ENCODE results near the gene PLXNA4.

PLXNA4 gene

DNA sequence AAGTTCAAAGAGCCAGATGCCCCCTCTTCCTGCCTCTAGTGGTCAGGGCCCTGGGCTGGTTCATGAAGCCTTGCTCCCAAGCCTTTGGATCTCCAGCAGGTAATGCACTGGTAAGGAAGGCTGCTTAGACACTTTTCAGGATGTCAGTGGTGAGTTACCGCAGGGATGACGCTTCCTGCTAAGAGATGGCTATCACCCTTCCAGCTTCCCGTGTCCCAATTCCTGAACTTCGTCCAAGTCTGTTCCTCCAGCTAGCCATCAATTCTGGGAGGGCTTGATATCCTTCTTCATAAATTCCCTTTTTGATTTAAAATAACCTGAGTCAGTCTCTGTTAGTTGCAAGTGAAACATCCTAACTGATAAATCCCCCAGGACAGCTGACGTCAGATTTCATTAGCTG lies 221.2 kb downstream of the PLXNA4 start:
- Histone ChIP-seq H2BK120ac (ENCODE audit: low read depth, low read length) (no peak overlapping the region), H4K5ac (ENCODE audit: low read length) (no peak overlapping the region), H3K27ac (ENCODE audit: low read depth, low read length) (no peak overlapping the region), H3K79me1 (ENCODE audit: low read length) (no peaks in the 10 kb centered on the region), H3K4me2 (ENCODE audit: low read length) (no peak overlapping the region), H2BK5ac (ENCODE audit: low read length) (no peak overlapping the region), H3K23ac (ENCODE audit: low read length) (no peak overlapping the region), H3K4ac (ENCODE audit: low read depth, low read length) (no peak overlapping the region), H3K9ac (ENCODE audit: low read length) (no peak overlapping the region), H4K8ac (ENCODE audit: low read depth, low read length) (no peak overlapping the region), H3K36me3 (ENCODE audit: control insufficient read depth, insufficient read depth, low read length) (no peaks in the 10 kb centered on the region), H3K79me2 (ENCODE audit: control insufficient read depth, insufficient read depth, low read length) (no peaks in the 10 kb centered on the region), H2AK5ac (ENCODE audit: low read length) (no peak overlapping the region), H3K56ac (ENCODE audit: low read length) (no peak overlapping the region), H3K4me1 (ENCODE audit: control insufficient read depth, low read depth, low read length) (no peaks in the 10 kb centered on the region), H3K18ac (ENCODE audit: low read length) (no peak overlapping the region), H3K4me3 (ENCODE audit: low read length) (no peak overlapping the region), H3K27me3 (ENCODE audit: insufficient read depth, low read length, poor library complexity) (no peaks in the 10 kb centered on the region), H2BK15ac (replicated peaks; ENCODE audit: low read depth) (no peak overlapping the region)
- no CpG with 5 or more reads among the region's 5 CpGs for WGBS (ENCODE audit: extremely low coverage, insufficient coverage, low lambda C conversion rate)
- DNase-seq = no peak

DNA sequence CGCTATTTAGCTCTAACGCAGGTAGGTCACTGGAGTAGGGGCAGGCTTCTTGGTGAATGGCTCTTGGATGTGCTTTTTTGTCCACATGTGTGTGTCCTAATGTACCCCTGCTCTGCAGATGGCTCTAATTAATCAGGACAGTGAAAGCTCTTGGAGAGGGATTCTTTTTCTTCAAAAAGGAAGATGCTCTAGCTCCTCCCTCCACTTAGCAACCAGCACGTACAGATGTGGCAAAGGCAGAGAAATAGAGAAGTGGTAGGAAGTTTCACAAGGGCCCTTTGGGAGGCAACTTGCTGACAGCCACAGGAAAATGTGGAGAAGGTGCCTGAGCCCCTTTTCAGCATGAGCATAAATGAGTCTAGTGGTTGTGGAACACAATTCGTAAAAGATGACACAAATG lies 221.7 kb downstream of the PLXNA4 start:
- Histone ChIP-seq H3K27ac (ENCODE audit: low read depth, low read length) (no peak overlapping the region), H3K4ac (ENCODE audit: low read depth, low read length) (no peak overlapping the region), H3K23ac (ENCODE audit: low read length) (no peak overlapping the region), H4K8ac (ENCODE audit: low read depth, low read length) (no peak overlapping the region), H3K4me2 (ENCODE audit: low read length) (no peak overlapping the region), H3K27me3 (ENCODE audit: insufficient read depth, low read length, poor library complexity) (no peaks in the 10 kb centered on the region), H3K79me2 (ENCODE audit: control insufficient read depth, insufficient read depth, low read length) (no peaks in the 10 kb centered on the region), H2BK15ac (replicated peaks; ENCODE audit: low read depth) (no peak overlapping the region), H3K4me3 (ENCODE audit: low read length) (no peak overlapping the region), H3K56ac (ENCODE audit: low read length) (no peak overlapping the region), H2AK5ac (ENCODE audit: low read length) (no peak overlapping the region), H2BK5ac (ENCODE audit: low read length) (no peak overlapping the region), H4K5ac (ENCODE audit: low read length) (no peak overlapping the region), H3K36me3 (ENCODE audit: control insufficient read depth, insufficient read depth, low read length) (no peaks in the 10 kb centered on the region), H3K9ac (ENCODE audit: low read length) (no peak overlapping the region), H3K79me1 (ENCODE audit: low read length) (no peaks in the 10 kb centered on the region), H3K4me1 (ENCODE audit: control insufficient read depth, low read depth, low read length) (no peaks in the 10 kb centered on the region), H3K18ac (ENCODE audit: low read length) (no peak overlapping the region), H2BK120ac (ENCODE audit: low read depth, low read length) (no peak overlapping the region)
- DNase-seq = no peak
- no CpG with 5 or more reads among the region's 4 CpGs for WGBS (ENCODE audit: extremely low coverage, insufficient coverage, low lambda C conversion rate)

- Histone ChIP-seq H3K27ac (ENCODE audit: low read depth, low read length) (no peak overlapping the region), H3K23ac (ENCODE audit: low read length) (no peak overlapping the region), H3K79me1 (ENCODE audit: low read length) (no peaks in the 10 kb centered on the region), H3K79me2 (ENCODE audit: control insufficient read depth, insufficient read depth, low read length) (no peaks in the 10 kb centered on the region), H3K4me2 (ENCODE audit: low read length) (no peak overlapping the region), H3K18ac (ENCODE audit: low read length) (no peak overlapping the region), H3K36me3 (ENCODE audit: control insufficient read depth, insufficient read depth, low read length) (no peaks in the 10 kb centered on the region), H4K5ac (ENCODE audit: low read length) (no peak overlapping the region), H3K4me1 (ENCODE audit: control insufficient read depth, low read depth, low read length) (no peaks in the 10 kb centered on the region), H3K9ac (ENCODE audit: low read length) (no peak overlapping the region), H3K4ac (ENCODE audit: low read depth, low read length) (no peak overlapping the region), H2AK5ac (ENCODE audit: low read length) (no peak overlapping the region), H3K56ac (ENCODE audit: low read length) (no peak overlapping the region), H2BK15ac (replicated peaks; ENCODE audit: low read depth) (no peak overlapping the region), H4K8ac (ENCODE audit: low read depth, low read length) (no peak overlapping the region), H3K27me3 (ENCODE audit: insufficient read depth, low read length, poor library complexity) (no peaks in the 10 kb centered on the region), H2BK120ac (ENCODE audit: low read depth, low read length) (no peak overlapping the region), H2BK5ac (ENCODE audit: low read length) (no peak overlapping the region), H3K4me3 (ENCODE audit: low read length) (no peak overlapping the region)
- DNase-seq = no peak
- no CpG with 5 or more reads among the region's 5 CpGs for WGBS (ENCODE audit: extremely low coverage, insufficient coverage, low lambda C conversion rate)
Observed at GRCh38 chr7:132353936-132354335, 222.3 kb downstream of the PLXNA4 start.

GRCh38 chr7:132352800-132353199 lies 223.5 kb downstream of the PLXNA4 start:
- Histone ChIP-seq H3K27ac (ENCODE audit: low read depth, low read length) (no peak overlapping the region), H2BK120ac (ENCODE audit: low read depth, low read length) (no peak overlapping the region), H3K27me3 (ENCODE audit: insufficient read depth, low read length, poor library complexity) (no peaks in the 10 kb centered on the region), H4K5ac (ENCODE audit: low read length) (no peak overlapping the region), H2BK5ac (ENCODE audit: low read length) (no peak overlapping the region), H3K4me2 (ENCODE audit: low read length) (no peak overlapping the region), H3K56ac (ENCODE audit: low read length) (no peak overlapping the region), H2BK15ac (replicated peaks; ENCODE audit: low read depth) (no peak overlapping the region), H3K4me1 (ENCODE audit: control insufficient read depth, low read depth, low read length) (peaks cover under 1% of the 10 kb centered on the region), H3K4ac (ENCODE audit: low read depth, low read length) (no peak overlapping the region), H3K79me2 (ENCODE audit: control insufficient read depth, insufficient read depth, low read length) (no peaks in the 10 kb centered on the region), H3K9ac (ENCODE audit: low read length) (no peak overlapping the region), H4K8ac (ENCODE audit: low read depth, low read length) (no peak overlapping the region), H3K4me3 (ENCODE audit: low read length) (no peak overlapping the region), H3K18ac (ENCODE audit: low read length) (no peak overlapping the region), H3K36me3 (ENCODE audit: control insufficient read depth, insufficient read depth, low read length) (no peaks in the 10 kb centered on the region), H3K79me1 (ENCODE audit: low read length) (no peaks in the 10 kb centered on the region), H2AK5ac (ENCODE audit: low read length) (no peak overlapping the region), H3K23ac (ENCODE audit: low read length) (no peak overlapping the region)
- no peak for DNase-seq
- WGBS (ENCODE audit: extremely low coverage, insufficient coverage, low lambda C conversion rate) = no CpG with 5 or more reads among the region's 6 CpGs

GRCh38 chr7:132351954-132352499 lies 224.2 kb downstream of the PLXNA4 start:
- H3K23ac ChIP-seq (ENCODE audit: low read length) = no peak overlapping the region
- H3K79me2 ChIP-seq (ENCODE audit: control insufficient read depth, insufficient read depth, low read length) = no peaks in the 10 kb centered on the region
- H3K4me1 ChIP-seq (ENCODE audit: control insufficient read depth, low read depth, low read length) = peaks cover 3% of the 10 kb centered on the region
- H4K8ac ChIP-seq (ENCODE audit: low read depth, low read length) = no peak overlapping the region
- no peaks in the 10 kb centered on the region for H3K27me3 ChIP-seq (ENCODE audit: insufficient read depth, low read length, poor library complexity)
- H3K9ac ChIP-seq (ENCODE audit: low read length) = no peak overlapping the region
- H3K36me3 ChIP-seq (ENCODE audit: control insufficient read depth, insufficient read depth, low read length) = no peaks in the 10 kb centered on the region
- H3K18ac ChIP-seq (ENCODE audit: low read length) = no peak overlapping the region
- H2BK15ac ChIP-seq (replicated peaks; ENCODE audit: low read depth) = no peak overlapping the region
- H2BK5ac ChIP-seq (ENCODE audit: low read length) = no peak overlapping the region
- no CpG with 5 or more reads among the region's 12 CpGs for WGBS (ENCODE audit: extremely low coverage, insufficient coverage, low lambda C conversion rate)
- H2BK120ac ChIP-seq (ENCODE audit: low read depth, low read length) = no peak overlapping the region
- H3K56ac ChIP-seq (ENCODE audit: low read length) = no peak overlapping the region
- H3K4ac ChIP-seq (ENCODE audit: low read depth, low read length) = no peak overlapping the region
- no peak overlapping the region for H3K4me2 ChIP-seq (ENCODE audit: low read length)
- DNase-seq = no peak
- H3K27ac ChIP-seq (ENCODE audit: low read depth, low read length) = no peak overlapping the region
- no peak overlapping the region for H4K5ac ChIP-seq (ENCODE audit: low read length)
- H3K4me3 ChIP-seq (ENCODE audit: low read length) = no peak overlapping the region
- H3K79me1 ChIP-seq (ENCODE audit: low read length) = no peaks in the 10 kb centered on the region
- H2AK5ac ChIP-seq (ENCODE audit: low read length) = no peak overlapping the region

- H4K5ac ChIP-seq (ENCODE audit: low read length) = no peak overlapping the region
- H3K4me1 ChIP-seq (ENCODE audit: control insufficient read depth, low read depth, low read length) = peaks cover 3% of the 10 kb centered on the region
- no peak for DNase-seq
- H2BK15ac ChIP-seq (replicated peaks; ENCODE audit: low read depth) = no peak overlapping the region
- H3K27ac ChIP-seq (ENCODE audit: low read depth, low read length) = no peak overlapping the region
- H4K8ac ChIP-seq (ENCODE audit: low read depth, low read length) = no peak overlapping the region
- no peak overlapping the region for H3K56ac ChIP-seq (ENCODE audit: low read length)
- H2BK5ac ChIP-seq (ENCODE audit: low read length) = no peak overlapping the region
- H3K18ac ChIP-seq (ENCODE audit: low read length) = no peak overlapping the region
- H3K23ac ChIP-seq (ENCODE audit: low read length) = no peak overlapping the region
- no peak overlapping the region for H3K4ac ChIP-seq (ENCODE audit: low read depth, low read length)
- H3K4me3 ChIP-seq (ENCODE audit: low read length) = no peak overlapping the region
- H3K9ac ChIP-seq (ENCODE audit: low read length) = no peak overlapping the region
- no peak overlapping the region for H3K4me2 ChIP-seq (ENCODE audit: low read length)
- no peaks in the 10 kb centered on the region for H3K79me1 ChIP-seq (ENCODE audit: low read length)
- H3K27me3 ChIP-seq (ENCODE audit: insufficient read depth, low read length, poor library complexity) = no peaks in the 10 kb centered on the region
- H3K36me3 ChIP-seq (ENCODE audit: control insufficient read depth, insufficient read depth, low read length) = no peaks in the 10 kb centered on the region
- no peak overlapping the region for H2BK120ac ChIP-seq (ENCODE audit: low read depth, low read length)
- no peaks in the 10 kb centered on the region for H3K79me2 ChIP-seq (ENCODE audit: control insufficient read depth, insufficient read depth, low read length)
- H2AK5ac ChIP-seq (ENCODE audit: low read length) = no peak overlapping the region
Observed at GRCh38 chr7:132350741-132351140, 225.5 kb downstream of the PLXNA4 start.
